ENCODE measurements around the gene ZNF672. TPM values are rescaled to one million over a fixed set of nuclear protein-coding genes. Genes with fewer than 3 reads are reported as not detected.
A peak's percentile ranks its signal among the peaks of the same experiment; 100 is the strongest.

ZNF672 gene
- total and polyA plus RNA-seq, 2 of the 13 experiments (the other 11 are each of a cell fraction or from before 2014, with no cell fraction given) = 17.2 to 22.9 TPM

GRCh38 chr1:248839168-248839555 lies 1.1 kb downstream of the ZNF672 start:
- peaks cover 30% of the 10 kb centered on the region for H3K79me2 ChIP-seq (ENCODE audit: insufficient read depth, low read length)
- in situ Hi-C loops (cut with HindIII; ENCODE audit: extremely low pct_ligation_motif_present, low pct_unique_long_range_greater_than_20kb) = no loop called here
- intact Hi-C loops (cut with micrococcal nuclease; ENCODE audit: unreplicated experiment) = no loop called here
- H3K4me1 ChIP-seq (ENCODE audit: insufficient read depth, low read length) = peaks cover 63% of the 10 kb centered on the region
- 0 out of 2 replicates have a peak, but pooled peaks cover 2% of the 10 kb centered on the region for H4K20me1 ChIP-seq (ENCODE audit: insufficient read depth, low read length)
- no peak overlapping the region for H2AFZ ChIP-seq (ENCODE audit: low read length)
- H3K4me3 ChIP-seq (replicated peaks in 1 of 3; ENCODE audit: insufficient read depth in 1 of 3, low read depth in 2 of 3, low read length in 3 of 3) = peak overlapping the region; percentile 58 to 87 (median 83)
- BruUV-seq (replicated peaks) = no TSS peak
- FAIRE-seq = no peak
- DNase-seq (ENCODE audit: low spot score) = no peak
- peak overlapping the region; percentile 93 for H3K9ac ChIP-seq (ENCODE audit: insufficient read depth, low read depth, low read length)
- CTCF ChIA-PET (ENCODE audit: low intra/inter-chr PET ratio, low total read pairs) = no interaction called here
- H3K27ac ChIP-seq (ENCODE audit: extremely low read length, insufficient read depth, low read length) = peak overlapping the region; percentile 96
- POLR2A ChIA-PET = interaction anchor here (1.6 to 4.2 kb wide), 4 partner anchors 11 to 54 kb away, joined by 3 to 108 read pairs (median 44); partner anchors contain the start of genes SH3BP5L and ZNF692
- H3K36me3 ChIP-seq (replicated peaks in 1 of 2; ENCODE audit: control insufficient read depth in 1 of 2, insufficient read depth in 2 of 2, low read length in 2 of 2) = peaks cover 3 to 5% of the 10 kb centered on the region in 2 experiments; a peak in 2 of 5 replicates
- H3K27me3 ChIP-seq (ENCODE audit: control insufficient read depth in 1 of 2, insufficient read depth in 2 of 2, low read length in 2 of 2) = no peaks in the 10 kb centered on the region; a peak in 1 of 5 replicates
- WGBS (ENCODE audit: low lambda C conversion rate) = 6% methylated on average over 9 of the region's 10 CpGs
- no peaks in the 10 kb centered on the region for H3K9me3 ChIP-seq (ENCODE audit: low read length)
- ATAC-seq = no peak
- H3K4me2 ChIP-seq (ENCODE audit: low read depth, low read length) = peak overlapping the region; percentile 83
- no peak for TF ChIP-seq SIX4 (CRISPR knock-in tag; IDR thresholded peaks at IDR 0.05)
- no peak for TF ChIP-seq ZNF44 (CRISPR knock-in tag; IDR thresholded peaks at IDR 0.05)
- peak; percentile 72 for TF ChIP-seq ATF1 (CRISPR knock-in tag; IDR thresholded peaks at IDR 0.05)
- TF ChIP-seq KMT2B (CRISPR knock-in tag; IDR thresholded peaks at IDR 0.05) = no peak
- no peak for TF ChIP-seq GATAD2A (CRISPR knock-in tag; IDR thresholded peaks at IDR 0.05)
- no peak for TF ChIP-seq ZBTB37 (CRISPR knock-in tag; IDR thresholded peaks at IDR 0.05)
- no peak for TF ChIP-seq UBTF (CRISPR knock-in tag; IDR thresholded peaks at IDR 0.05)
- no peak for TF ChIP-seq ATF7 (IDR thresholded peaks at IDR 0.05)
- 0 out of 2 replicates have a peak, but pooled peaks have one; percentile 9 for TF ChIP-seq ATF7 (CRISPR knock-in tag; IDR thresholded peaks at IDR 0.05)
- TF ChIP-seq RFX1 (IDR thresholded peaks at IDR 0.05) = no peak
- TF ChIP-seq ZNF556 (CRISPR knock-in tag; IDR thresholded peaks at IDR 0.05; ENCODE audit: borderline replicate concordance) = no peak
- TF ChIP-seq TEAD3 (CRISPR knock-in tag; optimal IDR thresholded peaks at IDR 0.05; ENCODE audit: borderline replicate concordance) = peak; percentile 3
- no peak for TF ChIP-seq ZNF274 (CRISPR knock-in tag; IDR thresholded peaks at IDR 0.05)
- TF ChIP-seq ZNF512B (CRISPR knock-in tag; IDR thresholded peaks at IDR 0.05; ENCODE audit: borderline replicate concordance) = no peak
- no peak for TF ChIP-seq SRSF9 (IDR thresholded peaks at IDR 0.05; ENCODE audit: borderline replicate concordance, insufficient read depth, low read depth, low read length, poor library complexity, severe bottlenecking)
- TF ChIP-seq ZNF878 (CRISPR knock-in tag; IDR thresholded peaks at IDR 0.05) = no peak
- TF ChIP-seq ZNF589 (CRISPR knock-in tag; conservative IDR thresholded peaks at IDR 0.05) = no peak
- no peak for TF ChIP-seq KLF9 (CRISPR knock-in tag; IDR thresholded peaks at IDR 0.05; ENCODE audit: low read depth)
- no peak for TF ChIP-seq ZNF501 (CRISPR knock-in tag; IDR thresholded peaks at IDR 0.05)
- TF ChIP-seq ZNF207 (IDR thresholded peaks at IDR 0.05; ENCODE audit: borderline replicate concordance) = no peak
- TF ChIP-seq PITX1 (CRISPR knock-in tag; IDR thresholded peaks at IDR 0.05) = 0 out of 2 replicates have a peak, but pooled peaks have one; percentile 1

All from HepG2 (cell line).